Measurements from ENCODE around the gene ST6GAL1.
"Not testable (repeated sequence)": the region's sequence is repeated elsewhere in the genome, so short reads cannot be mapped to it uniquely, and the experiment has no call there.

DNA sequence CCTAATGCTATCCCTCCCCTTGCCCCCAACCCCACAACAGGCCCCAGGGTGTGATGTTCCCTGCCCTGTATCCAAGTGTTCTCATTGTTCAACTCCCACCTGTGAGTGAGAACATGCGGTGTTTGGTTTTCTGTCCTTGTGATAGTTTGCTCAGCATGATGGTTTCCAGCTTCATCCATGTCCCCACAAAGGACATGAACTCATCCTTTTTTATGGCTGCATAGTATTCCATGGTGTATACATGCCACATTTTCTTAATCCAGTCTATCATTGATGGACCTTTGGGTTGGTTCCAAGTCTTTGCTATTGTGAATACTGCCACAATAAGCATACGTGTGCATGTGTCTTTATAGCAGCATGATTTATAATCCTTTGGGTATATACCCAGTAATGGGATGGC lies 122.1 kb downstream of the ST6GAL1 start:
- TF ChIP-seq CTCF, POLR2A (IDR thresholded peaks at IDR 0.05): not testable (repeated sequence)
